T1000 (cell line): ENCODE measurements around the gene RAB38.

Experiments
- DNase-seq: peaks from one replicate; lab custom pipeline; 2025; ENCODE audit warnings: mixed read lengths; lab: John Stamatoyannopoulos, UW

RAB38 gene

GRCh38 chr11:88169881-88170280 lies 5.4 kb downstream of the RAB38 start:
- DNase-seq = no peak

- DNase-seq = no peak
These were observed 5.8 kb downstream of the RAB38 start for GRCh38 chr11:88169471-88169870.

- no peak for DNase-seq
These were observed 7.4 kb downstream of the RAB38 start for GRCh38 chr11:88167853-88168252.

- DNase-seq = no peak
These were observed 10.2 kb downstream of the RAB38 start for GRCh38 chr11:88164806-88165585.

- DNase-seq = no peak
These were observed 10.9 kb downstream of the RAB38 start for GRCh38 chr11:88164320-88164719.

- no peak for DNase-seq
These were observed 17.2 kb downstream of the RAB38 start for GRCh38 chr11:88158081-88158480.

GRCh38 chr11:88157370-88157769 lies 17.9 kb downstream of the RAB38 start:
- DNase-seq = no peak

- DNase-seq = no peak
These were observed 22.9 kb downstream of the RAB38 start for GRCh38 chr11:88152381-88152780.

GRCh38 chr11:88151709-88152265 lies 23.5 kb downstream of the RAB38 start:
- DNase-seq = no peak

- DNase-seq = no peak
These were observed 29.1 kb downstream of the RAB38 start for GRCh38 chr11:88146106-88146505.

GRCh38 chr11:88139865-88140264 lies 35.4 kb downstream of the RAB38 start:
- DNase-seq = no peak

- DNase-seq = no peak
These were observed 43.3 kb downstream of the RAB38 start for GRCh38 chr11:88131764-88132470.

GRCh38 chr11:88122956-88123355 lies 52.3 kb downstream of the RAB38 start:
- DNase-seq = no peak

- DNase-seq = no peak
These were observed 55.7 kb downstream of the RAB38 start for GRCh38 chr11:88119561-88119960.

GRCh38 chr11:88117281-88117858 lies 57.9 kb downstream of the RAB38 start:
- no peak for DNase-seq

- no peak for DNase-seq
These were observed 59.2 kb downstream of the RAB38 start for GRCh38 chr11:88115828-88116755.

GRCh38 chr11:88114486-88115045 lies 60.7 kb downstream of the RAB38 start:
- DNase-seq = no peak

GRCh38 chr11:88106666-88107065 lies 68.6 kb downstream of the RAB38 start:
- DNase-seq = no peak

- no peak for DNase-seq
These were observed 69.3 kb downstream of the RAB38 start for GRCh38 chr11:88105951-88106350.

GRCh38 chr11:88105526-88105925 lies 69.7 kb downstream of the RAB38 start:
- no peak for DNase-seq

GRCh38 chr11:88104408-88104807 lies 70.8 kb downstream of the RAB38 start:
- no peak for DNase-seq
